Activated CD4-positive, alpha-beta T cell treated with anti-CD3 and anti-CD28 coated beads, Interleukin-2, amount 50 U/mL, for 48 hours (primary cell): ENCODE results near the gene IGFLR1.
"Not testable (repeated sequence)": the region's sequence is repeated elsewhere in the genome, so short reads cannot be mapped to it uniquely, and the experiment has no call there.

Experiments
- DNase-seq, 2 experiments: peaks; one replicate each; pipeline ENCODE4 v3.0.0-alpha.2; 2020

Gene IGFLR1

GRCh38 chr19:35739275-35740107 lies 2.8 kb downstream of the IGFLR1 start:
- DNase-seq: no peak

DNA sequence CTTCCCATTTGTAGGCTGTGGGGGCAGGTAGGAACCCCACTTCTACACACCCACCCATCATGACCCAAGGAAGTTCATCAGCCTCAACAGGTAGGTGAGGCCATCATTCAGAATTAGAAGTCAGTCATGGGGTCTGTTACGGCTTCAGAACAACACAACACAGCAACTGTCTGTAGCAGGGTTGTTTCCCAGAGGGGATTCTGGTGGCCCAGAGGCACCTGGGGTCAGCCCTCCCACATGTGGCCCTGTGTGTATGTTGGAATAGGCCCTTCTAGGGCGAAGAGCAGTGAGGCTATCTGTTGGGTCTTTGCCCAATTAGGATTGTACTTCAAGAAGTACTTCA lies 3.4 kb downstream of the IGFLR1 start:
- DNase-seq: no peak

DNA sequence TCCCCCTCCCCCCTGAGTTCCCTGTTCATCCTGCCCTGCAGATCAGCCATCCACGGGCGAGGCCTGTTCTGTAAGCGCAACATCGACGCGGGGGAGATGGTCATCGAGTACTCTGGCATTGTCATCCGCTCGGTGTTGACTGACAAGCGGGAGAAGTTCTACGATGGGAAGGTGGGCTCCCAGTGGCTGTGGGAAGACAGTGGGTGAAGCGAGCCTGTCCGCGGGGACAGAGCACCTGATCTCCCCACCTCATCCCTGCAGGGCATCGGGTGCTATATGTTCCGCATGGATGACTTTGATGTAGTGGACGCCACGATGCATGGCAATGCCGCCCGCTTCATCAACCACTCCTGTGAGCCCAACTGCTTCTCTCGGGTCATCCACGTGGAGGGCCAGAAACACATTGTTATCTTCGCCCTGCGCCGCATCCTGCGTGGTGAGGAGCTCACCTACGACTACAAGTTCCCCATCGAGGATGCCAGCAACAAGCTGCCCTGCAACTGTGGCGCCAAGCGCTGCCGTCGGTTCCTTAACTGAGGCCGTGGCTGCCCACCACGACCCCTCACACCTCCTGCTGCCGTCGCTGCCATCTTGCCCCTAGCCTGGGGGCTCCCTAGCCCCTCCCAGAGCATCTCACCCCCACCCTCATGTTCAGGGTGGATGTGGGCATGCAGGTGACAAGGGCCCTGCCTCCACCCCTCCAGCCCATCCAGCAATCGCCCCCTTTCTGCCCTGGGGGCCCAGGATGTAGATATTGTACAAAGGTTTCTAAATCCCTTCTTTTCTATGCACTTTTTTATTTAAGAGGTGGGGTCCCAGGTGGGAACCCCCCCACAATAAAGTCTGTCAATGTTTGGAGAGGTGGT lies 4.0 kb downstream of the IGFLR1 start:
- DNase-seq: no peak

- no peak for DNase-seq
These were observed 5.1 kb downstream of the IGFLR1 start for GRCh38 chr19:35736913-35737886.

DNA sequence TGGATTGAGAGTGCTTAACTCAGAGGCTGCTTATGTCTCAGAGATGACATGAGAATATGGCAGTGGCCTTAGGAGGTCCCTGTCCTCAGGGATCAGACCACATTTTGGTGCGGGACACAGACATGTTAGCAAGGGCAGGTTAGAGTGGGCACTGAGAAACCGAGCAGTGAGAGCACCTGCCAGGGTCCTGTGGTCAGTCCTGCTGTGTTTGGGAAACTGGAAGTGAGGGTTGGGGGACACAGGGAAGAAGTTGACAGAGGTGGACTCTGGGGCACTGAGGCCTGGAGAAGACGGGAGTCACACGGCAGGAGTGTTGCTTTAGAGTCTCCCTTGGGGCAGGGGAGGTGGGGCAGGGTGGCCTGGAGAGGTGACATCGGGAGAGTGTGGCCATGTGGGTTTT lies 7.4 kb downstream of the IGFLR1 start:
- DNase-seq: no peak

DNA sequence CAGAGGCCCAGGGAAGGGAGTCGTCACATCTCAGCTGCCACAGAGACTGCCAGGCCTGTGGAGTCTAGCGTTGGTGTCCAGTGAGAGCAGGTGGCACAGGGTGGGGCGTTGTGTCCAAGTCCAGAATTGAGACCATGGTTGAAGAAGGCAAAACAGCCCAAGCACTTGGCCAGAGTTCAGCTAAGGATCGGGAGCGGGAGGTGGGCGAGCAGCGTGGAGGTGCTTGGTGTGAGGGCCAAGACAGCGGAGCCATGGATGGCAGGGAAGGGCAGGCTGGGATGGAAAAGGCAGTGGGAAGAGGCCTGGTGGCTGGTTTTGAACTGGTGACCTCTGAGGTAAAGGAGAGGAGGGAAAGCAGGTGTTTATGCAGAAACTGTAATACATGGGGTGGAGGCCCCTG lies 8.0 kb downstream of the IGFLR1 start:
- DNase-seq: no peak

DNA sequence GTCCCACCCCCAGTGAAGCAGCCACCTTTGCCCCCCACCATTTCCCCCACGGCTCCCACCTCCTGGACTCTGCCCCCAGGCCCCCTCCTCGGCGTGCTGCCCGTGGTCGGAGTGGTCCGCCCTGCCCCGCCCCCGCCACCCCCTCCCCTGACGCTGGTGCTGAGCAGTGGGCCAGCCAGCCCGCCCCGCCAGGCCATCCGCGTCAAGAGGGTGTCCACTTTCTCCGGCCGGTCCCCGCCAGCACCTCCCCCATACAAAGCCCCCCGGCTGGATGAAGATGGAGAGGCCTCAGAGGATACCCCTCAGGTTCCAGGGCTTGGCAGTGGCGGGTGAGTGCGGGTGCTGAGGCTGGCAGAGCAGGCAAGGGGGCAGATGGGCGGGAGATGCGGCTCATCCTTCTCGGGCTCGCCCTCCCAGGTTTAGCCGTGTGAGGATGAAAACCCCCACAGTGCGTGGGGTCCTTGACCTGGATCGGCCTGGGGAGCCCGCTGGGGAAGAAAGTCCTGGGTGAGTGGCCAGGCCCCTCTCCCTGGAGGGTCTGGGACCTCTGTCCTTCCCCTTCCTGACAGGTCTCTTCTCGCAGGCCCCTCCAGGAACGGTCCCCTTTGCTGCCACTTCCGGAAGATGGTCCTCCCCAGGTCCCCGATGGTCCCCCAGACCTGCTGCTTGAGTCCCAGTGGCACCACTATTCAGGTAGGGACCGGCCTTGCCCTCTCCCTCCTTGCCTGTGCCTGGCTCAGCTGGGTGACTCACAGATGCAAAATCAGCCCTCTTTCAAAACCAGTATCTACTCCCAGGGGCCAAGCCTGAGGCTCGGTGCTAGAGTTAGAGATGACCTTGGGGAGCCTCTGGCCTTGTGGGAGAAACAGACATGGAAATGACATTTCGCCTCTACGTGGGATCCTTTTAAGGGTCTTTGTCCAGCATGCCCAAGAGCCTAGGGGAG lies 8.8 kb downstream of the IGFLR1 start:
- DNase-seq: no peak

DNA sequence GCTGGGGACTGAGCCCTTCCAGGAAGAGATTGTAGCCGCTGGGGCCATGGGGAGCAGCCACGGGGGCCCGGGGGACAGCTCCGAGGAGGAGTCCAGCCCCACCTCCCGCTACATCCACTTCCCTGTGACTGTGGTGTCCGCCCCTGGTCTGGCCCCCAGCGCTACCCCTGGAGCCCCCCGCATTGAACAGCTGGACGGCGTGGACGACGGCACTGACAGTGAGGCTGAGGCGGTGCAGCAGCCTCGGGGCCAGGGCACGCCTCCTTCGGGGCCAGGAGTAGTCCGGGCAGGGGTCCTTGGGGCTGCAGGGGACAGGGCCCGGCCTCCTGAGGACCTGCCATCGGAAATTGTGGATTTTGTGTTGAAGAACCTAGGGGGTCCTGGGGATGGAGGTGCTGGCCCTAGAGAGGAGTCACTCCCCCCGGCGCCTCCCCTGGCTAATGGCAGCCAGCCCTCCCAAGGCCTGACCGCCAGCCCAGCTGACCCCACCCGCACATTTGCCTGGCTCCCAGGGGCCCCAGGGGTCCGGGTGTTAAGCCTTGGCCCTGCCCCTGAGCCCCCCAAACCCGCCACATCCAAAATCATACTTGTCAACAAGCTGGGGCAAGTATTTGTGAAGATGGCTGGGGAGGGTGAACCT lies 9.6 kb downstream of the IGFLR1 start:
- no peak for DNase-seq

DNA sequence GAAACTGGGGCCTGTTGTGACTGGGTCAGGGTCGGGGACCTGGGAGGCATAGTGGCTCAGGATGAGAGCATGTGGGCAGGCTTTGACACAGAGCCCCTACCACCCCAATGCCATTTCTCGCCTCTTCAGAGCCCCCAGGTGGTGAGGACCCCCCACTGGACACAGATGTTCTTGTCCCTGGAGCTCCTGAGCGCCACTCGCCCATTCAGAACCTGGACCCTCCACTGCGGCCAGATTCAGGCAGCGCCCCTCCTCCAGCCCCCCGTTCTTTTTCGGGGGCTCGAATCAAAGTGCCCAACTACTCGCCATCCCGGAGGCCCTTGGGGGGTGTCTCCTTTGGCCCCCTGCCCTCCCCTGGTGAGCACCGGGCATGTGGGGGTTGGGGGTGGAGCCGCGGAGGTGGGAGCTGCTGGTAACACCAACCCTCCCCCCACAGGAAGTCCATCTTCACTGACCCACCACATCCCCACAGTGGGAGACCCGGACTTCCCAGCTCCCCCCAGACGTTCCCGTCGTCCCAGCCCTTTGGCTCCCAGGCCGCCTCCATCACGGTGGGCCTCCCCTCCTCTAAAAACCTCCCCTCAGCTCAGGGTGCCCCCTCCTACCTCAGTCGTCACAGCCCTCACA lies 10.4 kb downstream of the IGFLR1 start:
- no peak for DNase-seq

DNA sequence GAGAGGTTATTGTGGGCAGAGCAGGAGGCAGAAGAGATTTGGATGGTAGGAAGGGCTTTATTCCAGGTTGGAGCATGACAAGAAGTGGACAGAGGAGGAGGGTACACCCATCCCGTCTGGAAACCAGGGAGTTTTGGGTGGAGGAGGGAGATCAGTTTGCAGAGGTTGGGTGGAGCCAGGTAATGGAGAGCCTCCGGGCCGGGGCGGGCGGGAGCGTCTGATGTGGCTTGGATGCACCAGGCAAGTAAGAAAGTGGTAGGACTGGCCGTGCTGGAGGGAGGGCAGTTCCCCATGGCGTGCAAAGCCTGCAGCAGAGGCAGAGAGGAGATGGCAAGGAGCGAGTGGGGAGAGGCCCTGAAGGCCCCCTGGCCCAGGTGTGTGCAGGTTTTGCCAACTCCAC lies 10.9 kb downstream of the IGFLR1 start:
- no peak for DNase-seq

GRCh38 chr19:35730326-35730725 lies 11.9 kb downstream of the IGFLR1 start:
- no peak for DNase-seq

GRCh38 chr19:35729763-35730162 lies 12.5 kb downstream of the IGFLR1 start:
- DNase-seq: no peak

DNA sequence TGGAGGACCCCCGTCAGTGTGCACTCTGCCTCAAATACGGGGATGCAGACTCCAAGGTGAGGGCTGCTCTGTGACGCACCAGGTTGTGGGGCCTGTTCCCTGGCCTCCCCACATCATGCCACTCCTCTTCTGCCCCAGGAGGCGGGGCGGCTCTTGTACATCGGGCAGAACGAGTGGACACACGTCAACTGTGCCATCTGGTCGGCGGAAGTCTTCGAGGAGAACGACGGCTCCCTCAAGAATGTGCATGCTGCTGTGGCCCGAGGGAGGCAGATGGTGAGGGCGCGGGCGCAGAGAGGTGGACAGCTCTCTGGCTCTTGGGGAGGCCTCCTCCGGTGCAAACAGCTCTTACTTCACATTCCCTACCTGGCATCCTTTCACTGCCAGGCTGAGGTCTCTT lies 13.2 kb downstream of the IGFLR1 start:
- DNase-seq: no peak

DNA sequence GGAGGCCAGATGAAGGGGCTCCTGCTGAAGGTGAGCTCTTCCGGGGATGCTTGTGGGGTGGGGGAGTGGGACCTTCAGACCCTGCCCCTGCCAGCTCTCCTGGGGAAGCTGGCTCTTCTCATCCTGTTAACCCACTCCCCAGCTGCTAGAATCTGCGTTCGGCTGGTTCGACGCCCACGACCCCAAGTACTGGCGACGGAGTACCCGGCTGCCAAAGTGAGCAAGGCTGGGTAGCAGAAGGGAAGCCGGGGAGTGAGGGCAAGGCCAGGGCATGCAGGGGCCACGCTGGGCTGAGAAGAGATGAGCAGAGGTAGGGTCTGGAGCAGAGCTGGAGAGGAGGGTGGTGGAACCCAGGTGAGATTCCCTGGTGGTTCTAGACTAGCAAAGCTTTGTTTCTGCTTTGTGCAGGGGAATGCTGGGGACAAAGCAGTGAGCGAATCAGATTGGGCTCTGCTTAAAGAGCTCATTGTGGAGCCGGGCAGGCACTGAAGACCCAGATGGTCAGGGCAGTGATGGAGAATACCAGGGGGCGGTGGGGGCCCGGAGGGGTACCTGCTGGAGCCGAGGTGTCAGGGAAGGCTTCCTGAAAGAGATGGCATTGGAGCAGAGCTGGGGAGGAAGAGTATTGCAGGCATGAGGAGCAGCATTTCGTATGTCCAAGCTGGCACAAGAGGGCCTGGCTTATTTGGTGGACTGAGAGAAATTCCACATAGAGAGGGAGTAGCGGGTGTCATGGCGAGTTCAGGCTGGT lies 14.1 kb downstream of the IGFLR1 start:
- no peak for DNase-seq

- DNase-seq: no peak
These were observed 14.9 kb downstream of the IGFLR1 start for GRCh38 chr19:35727053-35727955.

DNA sequence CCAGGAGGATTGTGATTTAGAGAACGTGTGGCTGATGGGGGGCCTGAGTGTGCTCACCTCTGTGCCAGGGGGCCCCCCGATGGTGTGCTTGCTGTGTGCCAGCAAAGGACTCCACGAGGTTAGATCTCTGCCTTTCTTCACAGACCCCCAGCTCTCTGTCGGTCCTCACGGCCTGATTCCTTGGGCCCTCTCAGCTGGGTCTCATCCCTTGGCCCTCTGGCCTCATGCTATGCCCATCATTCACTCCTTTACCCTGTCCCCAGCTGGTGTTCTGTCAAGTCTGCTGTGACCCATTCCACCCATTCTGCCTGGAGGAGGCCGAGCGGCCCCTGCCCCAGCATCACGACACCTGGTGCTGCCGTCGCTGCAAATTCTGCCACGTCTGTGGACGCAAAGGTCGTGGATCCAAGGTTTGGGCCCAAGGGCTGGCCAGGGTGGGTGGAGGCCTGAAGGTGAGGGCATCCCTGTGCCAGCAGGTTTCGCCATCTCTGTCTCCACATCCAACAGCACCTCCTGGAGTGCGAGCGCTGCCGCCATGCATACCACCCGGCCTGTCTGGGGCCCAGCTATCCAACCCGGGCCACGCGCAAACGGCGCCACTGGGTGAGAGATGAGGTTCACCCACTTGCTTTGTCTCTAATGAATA lies 16.9 kb downstream of the IGFLR1 start:
- DNase-seq: no peak

DNA sequence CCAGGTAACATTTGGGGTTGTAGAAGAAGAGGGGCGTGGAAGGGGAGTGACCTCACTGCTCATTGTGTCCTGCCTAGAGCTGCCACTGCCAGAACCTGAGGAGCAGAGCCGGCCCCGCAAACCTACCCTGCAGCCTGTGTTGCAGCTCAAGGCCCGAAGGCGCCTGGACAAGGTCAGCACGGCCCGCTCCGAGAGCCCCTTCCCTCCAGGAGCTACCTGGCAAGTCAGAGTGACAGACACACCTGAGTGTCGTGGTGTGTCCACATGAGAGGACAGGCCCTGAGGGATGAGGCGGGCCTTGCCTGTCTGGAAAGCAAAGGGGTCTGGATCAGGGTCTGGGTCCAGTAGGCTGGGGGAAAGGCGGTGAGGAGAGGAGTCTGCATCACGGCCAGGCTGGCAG lies 17.7 kb downstream of the IGFLR1 start:
- no peak for DNase-seq

DNA sequence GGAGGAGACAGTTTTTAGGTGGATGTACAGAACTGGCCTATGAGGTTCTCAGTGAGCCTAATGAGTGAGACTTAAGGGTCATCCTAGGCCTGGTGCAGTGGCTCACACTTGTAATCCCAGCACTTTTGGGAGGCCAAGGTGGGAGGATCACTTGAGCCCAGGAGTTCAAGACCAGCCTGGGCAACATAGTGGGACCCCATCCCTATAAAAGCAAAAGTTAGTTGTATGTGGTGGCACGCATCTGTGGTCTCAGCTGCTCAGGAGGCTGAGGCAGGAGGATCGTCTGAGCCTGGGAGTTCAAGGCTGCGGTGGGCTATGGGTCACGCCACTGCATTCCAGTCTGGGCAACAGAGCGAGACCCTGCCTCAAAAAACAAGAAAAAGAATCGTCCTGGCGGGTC lies 18.1 kb downstream of the IGFLR1 start:
- DNase-seq: not testable (repeated sequence)
